ENCODE results near the gene ACTG1. TPM values are rescaled to one million over a fixed set of nuclear protein-coding genes. Genes with fewer than 3 reads are reported as not detected.

ACTG1 gene
- total and polyA plus RNA-seq, 2 of the 13 experiments (the other 11 are each of a cell fraction or from before 2014, with no cell fraction given) = 973 to 1,138 TPM

GRCh38 chr17:81511804-81512561 is 616 bp downstream of the ACTG1 start (continued):
- TF ChIP-seq PRDM10 (CRISPR knock-in tag; IDR thresholded peaks at IDR 0.05; ENCODE audit: low read depth) (no peak), ZNF891 (CRISPR knock-in tag; IDR thresholded peaks at IDR 0.05) (no peak; the same call in 1 of the 2 replicates), KDM3A (CRISPR knock-in tag; IDR thresholded peaks at IDR 0.05; ENCODE audit: low read depth) (no peak), ZNF446 (CRISPR knock-in tag; IDR thresholded peaks at IDR 0.05) (no peak), SRSF9 (IDR thresholded peaks at IDR 0.05; ENCODE audit: borderline replicate concordance, insufficient read depth, low read depth, low read length, poor library complexity, severe bottlenecking) (no peak), NCOR1 (IDR thresholded peaks at IDR 0.05; ENCODE audit: borderline replicate concordance, low read length) (no peak), TSC22D2 (CRISPR knock-in tag; IDR thresholded peaks at IDR 0.05; ENCODE audit: borderline replicate concordance) (no peak), MBNL3 (CRISPR knock-in tag; conservative IDR thresholded peaks at IDR 0.05) (no peak), AGO2 (optimal IDR thresholded peaks at IDR 0.05; ENCODE audit: low read depth, low read length) (peak; percentile 99), ZFP41 (CRISPR knock-in tag; IDR thresholded peaks at IDR 0.05; ENCODE audit: borderline replicate concordance) (no peak), NAIF1 (CRISPR knock-in tag; IDR thresholded peaks at IDR 0.05; ENCODE audit: borderline replicate concordance) (no peak), NR3C1 (CRISPR knock-in tag; IDR thresholded peaks at IDR 0.05) (no peak)
- TF ChIP-seq, protein P1, sequence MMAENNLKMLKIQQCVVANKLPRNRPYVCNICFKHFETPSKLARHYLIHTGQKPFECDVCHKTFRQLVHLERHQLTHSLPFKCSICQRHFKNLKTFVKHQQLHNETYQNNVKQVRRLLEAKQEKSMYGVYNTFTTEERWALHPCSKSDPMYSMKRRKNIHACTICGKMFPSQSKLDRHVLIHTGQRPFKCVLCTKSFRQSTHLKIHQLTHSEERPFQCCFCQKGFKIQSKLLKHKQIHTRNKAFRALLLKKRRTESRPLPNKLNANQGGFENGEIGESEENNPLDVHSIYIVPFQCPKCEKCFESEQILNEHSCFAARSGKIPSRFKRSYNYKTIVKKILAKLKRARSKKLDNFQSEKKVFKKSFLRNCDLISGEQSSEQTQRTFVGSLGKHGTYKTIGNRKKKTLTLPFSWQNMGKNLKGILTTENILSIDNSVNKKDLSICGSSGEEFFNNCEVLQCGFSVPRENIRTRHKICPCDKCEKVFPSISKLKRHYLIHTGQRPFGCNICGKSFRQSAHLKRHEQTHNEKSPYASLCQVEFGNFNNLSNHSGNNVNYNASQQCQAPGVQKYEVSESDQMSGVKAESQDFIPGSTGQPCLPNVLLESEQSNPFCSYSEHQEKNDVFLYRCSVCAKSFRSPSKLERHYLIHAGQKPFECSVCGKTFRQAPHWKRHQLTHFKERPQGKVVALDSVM (CRISPR knock-in tag; IDR thresholded peaks at IDR 0.05) = peak; percentile 25; the same call in 1 of the 2 replicates
- TF ChIP-seq, protein P2, sequence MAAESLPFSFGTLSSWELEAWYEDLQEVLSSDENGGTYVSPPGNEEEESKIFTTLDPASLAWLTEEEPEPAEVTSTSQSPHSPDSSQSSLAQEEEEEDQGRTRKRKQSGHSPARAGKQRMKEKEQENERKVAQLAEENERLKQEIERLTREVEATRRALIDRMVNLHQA (CRISPR knock-in tag; IDR thresholded peaks at IDR 0.05) = no peak
- TF ChIP-seq, protein P3, sequence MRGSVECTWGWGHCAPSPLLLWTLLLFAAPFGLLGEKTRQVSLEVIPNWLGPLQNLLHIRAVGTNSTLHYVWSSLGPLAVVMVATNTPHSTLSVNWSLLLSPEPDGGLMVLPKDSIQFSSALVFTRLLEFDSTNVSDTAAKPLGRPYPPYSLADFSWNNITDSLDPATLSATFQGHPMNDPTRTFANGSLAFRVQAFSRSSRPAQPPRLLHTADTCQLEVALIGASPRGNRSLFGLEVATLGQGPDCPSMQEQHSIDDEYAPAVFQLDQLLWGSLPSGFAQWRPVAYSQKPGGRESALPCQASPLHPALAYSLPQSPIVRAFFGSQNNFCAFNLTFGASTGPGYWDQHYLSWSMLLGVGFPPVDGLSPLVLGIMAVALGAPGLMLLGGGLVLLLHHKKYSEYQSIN (CRISPR knock-in tag; IDR thresholded peaks at IDR 0.05; ENCODE audit: borderline replicate concordance) = 0 out of 2 replicates have a peak, but pooled peaks have one; percentile 4
- TF ChIP-seq, protein P4, sequence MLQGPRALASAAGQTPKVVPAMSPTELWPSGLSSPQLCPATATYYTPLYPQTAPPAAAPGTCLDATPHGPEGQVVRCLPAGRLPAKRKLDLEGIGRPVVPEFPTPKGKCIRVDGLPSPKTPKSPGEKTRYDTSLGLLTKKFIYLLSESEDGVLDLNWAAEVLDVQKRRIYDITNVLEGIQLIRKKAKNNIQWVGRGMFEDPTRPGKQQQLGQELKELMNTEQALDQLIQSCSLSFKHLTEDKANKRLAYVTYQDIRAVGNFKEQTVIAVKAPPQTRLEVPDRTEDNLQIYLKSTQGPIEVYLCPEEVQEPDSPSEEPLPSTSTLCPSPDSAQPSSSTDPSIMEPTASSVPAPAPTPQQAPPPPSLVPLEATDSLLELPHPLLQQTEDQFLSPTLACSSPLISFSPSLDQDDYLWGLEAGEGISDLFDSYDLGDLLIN (CRISPR knock-in tag; IDR thresholded peaks at IDR 0.05; ENCODE audit: borderline replicate concordance) = no peak
- TF ChIP-seq, protein P5, sequence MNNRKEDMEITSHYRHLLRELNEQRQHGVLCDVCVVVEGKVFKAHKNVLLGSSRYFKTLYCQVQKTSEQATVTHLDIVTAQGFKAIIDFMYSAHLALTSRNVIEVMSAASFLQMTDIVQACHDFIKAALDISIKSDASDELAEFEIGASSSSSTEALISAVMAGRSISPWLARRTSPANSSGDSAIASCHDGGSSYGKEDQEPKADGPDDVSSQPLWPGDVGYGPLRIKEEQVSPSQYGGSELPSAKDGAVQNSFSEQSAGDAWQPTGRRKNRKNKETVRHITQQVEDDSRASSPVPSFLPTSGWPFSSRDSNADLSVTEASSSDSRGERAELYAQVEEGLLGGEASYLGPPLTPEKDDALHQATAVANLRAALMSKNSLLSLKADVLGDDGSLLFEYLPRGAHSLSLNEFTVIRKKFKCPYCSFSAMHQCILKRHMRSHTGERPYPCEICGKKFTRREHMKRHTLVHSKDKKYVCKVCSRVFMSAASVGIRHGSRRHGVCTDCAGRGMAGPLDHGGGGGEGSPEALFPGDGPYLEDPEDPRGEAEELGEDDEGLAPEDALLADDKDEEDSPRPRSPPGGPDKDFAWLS (CRISPR knock-in tag; IDR thresholded peaks at IDR 0.05; ENCODE audit: borderline replicate concordance) = 0 out of 2 replicates have a peak, but pooled peaks have one; percentile 24
